GM19023 (cell line): ENCODE data around the gene MYMK.
"Not testable (repeated sequence)": the region's sequence is repeated elsewhere in the genome, so short reads cannot be mapped to it uniquely, and the experiment has no call there.

Experiments used
- ATAC-seq: cut with Tn5 transposase; IDR thresholded peaks from one replicate; pipeline ENCODE4 v1.9.1; 2021; ENCODE audit warnings: mild to moderate bottlenecking, moderate library complexity; ENCODE audit not compliant: unreplicated experiment

MYMK gene

GRCh38 chr9:133524679-133525228 is at the start of gene MYMK:
TSS of gene MYMK (minus strand) at chr9:133524959. CDS start at chr9:133524844, 115 bp downstream.
- no peak for ATAC-seq

GRCh38 chr9:133573791-133574515 is 49.2 kb upstream of the MYMK start:
- ATAC-seq = no peak

GRCh38 chr9:133572821-133573361 is 48.1 kb upstream of the MYMK start:
- no peak for ATAC-seq

- no peak for ATAC-seq
Observed at GRCh38 chr9:133571896-133572595, 47.3 kb upstream of the MYMK start.

- ATAC-seq = no peak
Observed at GRCh38 chr9:133571391-133571890, 46.7 kb upstream of the MYMK start.

- ATAC-seq = no peak
Observed at GRCh38 chr9:133570691-133571080, 45.9 kb upstream of the MYMK start.

- ATAC-seq = no peak
Observed at GRCh38 chr9:133569891-133570690, 45.3 kb upstream of the MYMK start.

GRCh38 chr9:133569121-133569785 is 44.5 kb upstream of the MYMK start:
- ATAC-seq = no peak

GRCh38 chr9:133568186-133568585 is 43.4 kb upstream of the MYMK start:
- no peak for ATAC-seq

GRCh38 chr9:133566817-133567216 is 42.1 kb upstream of the MYMK start:
- no peak for ATAC-seq

- no peak for ATAC-seq
Observed at GRCh38 chr9:133566382-133566781, 41.6 kb upstream of the MYMK start.

- ATAC-seq = no peak
Observed at GRCh38 chr9:133564451-133565116, 39.8 kb upstream of the MYMK start.

- not testable (repeated sequence) for ATAC-seq
Observed at GRCh38 chr9:133563814-133564213, 39.1 kb upstream of the MYMK start.

GRCh38 chr9:133563291-133563796 is 38.6 kb upstream of the MYMK start:
- no peak for ATAC-seq

- no peak for ATAC-seq
Observed at GRCh38 chr9:133562611-133563290, 38.0 kb upstream of the MYMK start.

GRCh38 chr9:133561976-133562554 is 37.3 kb upstream of the MYMK start:
- ATAC-seq = no peak

- ATAC-seq = no peak
Observed at GRCh38 chr9:133560944-133561343, 36.2 kb upstream of the MYMK start.

GRCh38 chr9:133560311-133560710 is 35.6 kb upstream of the MYMK start:
- no peak for ATAC-seq
